ENCODE results near the gene LGALSL. TPM values are rescaled to one million over a fixed set of nuclear protein-coding genes. Genes with fewer than 3 reads are reported as not detected.

LGALSL gene
- polyA plus RNA-seq, 1 donor (not counting 4 experiments of a cell fraction or from before 2014, with no cell fraction given), result 55.4 TPM

- peak; percentile 62 for FAIRE-seq
Observed at GRCh38 chr2:64455545-64455944, 1.6 kb downstream of the LGALSL start.

GRCh38 chr2:64456293-64456692 lies 2.3 kb downstream of the LGALSL start:
- Histone ChIP-seq H3K27me3 (ENCODE audit: control insufficient read depth, extremely low read depth, insufficient read depth, low read length) (no peaks in the 10 kb centered on the region), H3K4me2 (ENCODE audit: control insufficient read depth, extremely low read depth, insufficient read depth, low read depth, low read length) (no peak overlapping the region), H3K27ac (ENCODE audit: control insufficient read depth, insufficient read depth, low read length) (no peak overlapping the region), H3K79me2 (ENCODE audit: control insufficient read depth, insufficient read depth, low read length) (peaks cover 2% of the 10 kb centered on the region), H4K20me1 (ENCODE audit: control insufficient read depth, extremely low read depth, insufficient read depth, low read length) (no peaks in the 10 kb centered on the region), H3K4me1 (ENCODE audit: control insufficient read depth, extremely low read depth, insufficient read depth, low read length) (peaks cover 21% of the 10 kb centered on the region), H3K9me3 (ENCODE audit: control insufficient read depth, low read depth, low read length) (no peaks in the 10 kb centered on the region), H3K4me3 (ENCODE audit: control insufficient read depth in 2 of 3, extremely low read depth in 1 of 3, insufficient read depth in 2 of 3, low read depth in 1 of 3, low read length in 3 of 3) (no peak overlapping the region), H3K9me1 (ENCODE audit: control insufficient read depth, extremely low read depth, insufficient read depth, low read length) (no peaks in the 10 kb centered on the region), H3K36me3 (ENCODE audit: control insufficient read depth in 2 of 2, extremely low read depth in 1 of 2, insufficient read depth in 2 of 2, low read length in 2 of 2) (peaks cover 11 to 24% of the 10 kb centered on the region in 2 experiments), H3K9ac (ENCODE audit: control insufficient read depth, extremely low read depth, insufficient read depth, low read length) (no peak overlapping the region), H2AFZ (ENCODE audit: control insufficient read depth, low read length) (no peak overlapping the region)
- DNase-seq (ENCODE audit: low read depth, low spot score) (no peak), FAIRE-seq (no peak)
- TF ChIP-seq EZH2 (IDR thresholded peaks at IDR 0.05; ENCODE audit: low read length), result no peak
- TF ChIP-seq, protein P1, sequence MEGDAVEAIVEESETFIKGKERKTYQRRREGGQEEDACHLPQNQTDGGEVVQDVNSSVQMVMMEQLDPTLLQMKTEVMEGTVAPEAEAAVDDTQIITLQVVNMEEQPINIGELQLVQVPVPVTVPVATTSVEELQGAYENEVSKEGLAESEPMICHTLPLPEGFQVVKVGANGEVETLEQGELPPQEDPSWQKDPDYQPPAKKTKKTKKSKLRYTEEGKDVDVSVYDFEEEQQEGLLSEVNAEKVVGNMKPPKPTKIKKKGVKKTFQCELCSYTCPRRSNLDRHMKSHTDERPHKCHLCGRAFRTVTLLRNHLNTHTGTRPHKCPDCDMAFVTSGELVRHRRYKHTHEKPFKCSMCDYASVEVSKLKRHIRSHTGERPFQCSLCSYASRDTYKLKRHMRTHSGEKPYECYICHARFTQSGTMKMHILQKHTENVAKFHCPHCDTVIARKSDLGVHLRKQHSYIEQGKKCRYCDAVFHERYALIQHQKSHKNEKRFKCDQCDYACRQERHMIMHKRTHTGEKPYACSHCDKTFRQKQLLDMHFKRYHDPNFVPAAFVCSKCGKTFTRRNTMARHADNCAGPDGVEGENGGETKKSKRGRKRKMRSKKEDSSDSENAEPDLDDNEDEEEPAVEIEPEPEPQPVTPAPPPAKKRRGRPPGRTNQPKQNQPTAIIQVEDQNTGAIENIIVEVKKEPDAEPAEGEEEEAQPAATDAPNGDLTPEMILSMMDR (optimal IDR thresholded peaks at IDR 0.05 in 1 of 3, IDR thresholded peaks at IDR 0.05 in 1 of 3, conservative IDR thresholded peaks at IDR 0.05 in 1 of 3; ENCODE audit: extremely low read depth in 1 of 3, insufficient read depth in 2 of 3, low read length in 3 of 3), result no peak
- dilution Hi-C loops (cut with MboI; ENCODE audit: extremely low pct_ligation_motif_present, low sequenced_read_pairs), result no loop called here

More at GRCh38 chr2:64455545-64455944, 1.6 kb downstream of the LGALSL start:
- no peaks in the 10 kb centered on the region for H3K9me3 ChIP-seq (ENCODE audit: control insufficient read depth, low read depth, low read length)
- peaks cover 11 to 24% of the 10 kb centered on the region in 2 experiments for H3K36me3 ChIP-seq (ENCODE audit: control insufficient read depth in 2 of 2, extremely low read depth in 1 of 2, insufficient read depth in 2 of 2, low read length in 2 of 2)
- peak overlapping the region; percentile 74 for H3K4me2 ChIP-seq (ENCODE audit: control insufficient read depth, extremely low read depth, insufficient read depth, low read depth, low read length)
- H3K27me3 ChIP-seq (ENCODE audit: control insufficient read depth, extremely low read depth, insufficient read depth, low read length), result no peaks in the 10 kb centered on the region
- H3K9me1 ChIP-seq (ENCODE audit: control insufficient read depth, extremely low read depth, insufficient read depth, low read length), result no peaks in the 10 kb centered on the region
- peak overlapping the region; percentile 95 for H3K27ac ChIP-seq (ENCODE audit: control insufficient read depth, insufficient read depth, low read length)
- no peak for TF ChIP-seq EZH2 (IDR thresholded peaks at IDR 0.05; ENCODE audit: low read length)
- TF ChIP-seq, protein P1 (optimal IDR thresholded peaks at IDR 0.05 in 1 of 3, IDR thresholded peaks at IDR 0.05 in 1 of 3, conservative IDR thresholded peaks at IDR 0.05 in 1 of 3; ENCODE audit: extremely low read depth in 1 of 3, insufficient read depth in 2 of 3, low read length in 3 of 3), result no peak
- H3K9ac ChIP-seq (ENCODE audit: control insufficient read depth, extremely low read depth, insufficient read depth, low read length), result peak overlapping the region; percentile 86
- dilution Hi-C loops (cut with MboI; ENCODE audit: extremely low pct_ligation_motif_present, low sequenced_read_pairs), result no loop called here
- peak overlapping the region; percentile 55 to 77 (median 59) for H3K4me3 ChIP-seq (ENCODE audit: control insufficient read depth in 2 of 3, extremely low read depth in 1 of 3, insufficient read depth in 2 of 3, low read depth in 1 of 3, low read length in 3 of 3)
- H2AFZ ChIP-seq (ENCODE audit: control insufficient read depth, low read length), result no peak overlapping the region
- peaks cover 2% of the 10 kb centered on the region for H3K79me2 ChIP-seq (ENCODE audit: control insufficient read depth, insufficient read depth, low read length)
- no peaks in the 10 kb centered on the region for H4K20me1 ChIP-seq (ENCODE audit: control insufficient read depth, extremely low read depth, insufficient read depth, low read length)
- no peak for DNase-seq (ENCODE audit: low read depth, low spot score)
- H3K4me1 ChIP-seq (ENCODE audit: control insufficient read depth, extremely low read depth, insufficient read depth, low read length), result peaks cover 21% of the 10 kb centered on the region
